ENCODE results near the gene BPIFB3. TPM values are rescaled to one million over a fixed set of nuclear protein-coding genes. Genes with fewer than 3 reads are reported as not detected.

Gene BPIFB3
- total RNA-seq, 4 donors from 2014 or later = not detected

- Histone ChIP-seq H3K36me3 (no peaks in the 10 kb centered on the region), H3K4me1 (no peaks in the 10 kb centered on the region), H3K4me3 (no peak overlapping the region), H3K27ac (no peak overlapping the region), H3K9me3 (no peaks in the 10 kb centered on the region), H3K27me3 (peaks cover 4% of the 10 kb centered on the region)
- TF ChIP-seq POLR2A (IDR thresholded peaks at IDR 0.05) (no peak), POLR2AphosphoS5 (IDR thresholded peaks at IDR 0.05) (no peak), EP300 (IDR thresholded peaks at IDR 0.05) (no peak), CTCF (IDR thresholded peaks at IDR 0.05) (no peak)
- DNase-seq (ENCODE audit: low spot score in 2 of 2) = no peak
- 80% methylated on average over 6 of the region's 6 CpGs for WGBS
Observed at GRCh38 chr20:33063271-33063670, 9.6 kb downstream of the BPIFB3 start.

- H3K4me3 ChIP-seq = no peak overlapping the region
- 89% methylated on average over 10 of the region's 11 CpGs for WGBS
- H3K27ac ChIP-seq = no peak overlapping the region
- H3K9me3 ChIP-seq = no peaks in the 10 kb centered on the region
- DNase-seq (ENCODE audit: low spot score in 2 of 2) = no peak
- no peak for TF ChIP-seq POLR2A (IDR thresholded peaks at IDR 0.05)
- no peak for TF ChIP-seq EP300 (IDR thresholded peaks at IDR 0.05)
- TF ChIP-seq POLR2AphosphoS5 (IDR thresholded peaks at IDR 0.05) = no peak
- no peak for TF ChIP-seq CTCF (IDR thresholded peaks at IDR 0.05)
- no peaks in the 10 kb centered on the region for H3K36me3 ChIP-seq
- H3K27me3 ChIP-seq = peaks cover under 1% of the 10 kb centered on the region
- no peaks in the 10 kb centered on the region for H3K4me1 ChIP-seq
Observed at GRCh38 chr20:33064572-33065287, 11.0 kb downstream of the BPIFB3 start.

- no peak for TF ChIP-seq POLR2AphosphoS5 (IDR thresholded peaks at IDR 0.05)
- no peak for TF ChIP-seq POLR2A (IDR thresholded peaks at IDR 0.05)
- no peak for TF ChIP-seq EP300 (IDR thresholded peaks at IDR 0.05)
- no peak for TF ChIP-seq CTCF (IDR thresholded peaks at IDR 0.05)
- H3K9me3 ChIP-seq = no peaks in the 10 kb centered on the region
- H3K4me3 ChIP-seq = no peak overlapping the region
- no peaks in the 10 kb centered on the region for H3K36me3 ChIP-seq
- 63% methylated on average over 9 of the region's 9 CpGs for WGBS
- DNase-seq (ENCODE audit: low spot score in 2 of 2) = no peak
- peaks cover 4% of the 10 kb centered on the region for H3K27me3 ChIP-seq
- H3K4me1 ChIP-seq = no peaks in the 10 kb centered on the region
- H3K27ac ChIP-seq = no peak overlapping the region
Observed at GRCh38 chr20:33065785-33066184, 12.1 kb downstream of the BPIFB3 start.

- no peak overlapping the region for H3K27ac ChIP-seq
- no peaks in the 10 kb centered on the region for H3K36me3 ChIP-seq
- WGBS = 79% methylated on average over 3 of the region's 3 CpGs
- H3K4me3 ChIP-seq = no peak overlapping the region
- peaks cover 7% of the 10 kb centered on the region for H3K27me3 ChIP-seq
- no peaks in the 10 kb centered on the region for H3K9me3 ChIP-seq
- no peaks in the 10 kb centered on the region for H3K4me1 ChIP-seq
- DNase-seq (ENCODE audit: low spot score in 2 of 2) = no peak
- no peak for TF ChIP-seq EP300 (IDR thresholded peaks at IDR 0.05)
- TF ChIP-seq POLR2A (IDR thresholded peaks at IDR 0.05) = no peak
- no peak for TF ChIP-seq CTCF (IDR thresholded peaks at IDR 0.05)
- no peak for TF ChIP-seq POLR2AphosphoS5 (IDR thresholded peaks at IDR 0.05)
Observed at GRCh38 chr20:33067806-33068205, 14.1 kb downstream of the BPIFB3 start.

GRCh38 chr20:33068251-33068939, 14.7 kb downstream of the BPIFB3 start:
- peaks cover 7% of the 10 kb centered on the region for H3K27me3 ChIP-seq
- no peaks in the 10 kb centered on the region for H3K4me1 ChIP-seq
- H3K27ac ChIP-seq = no peak overlapping the region
- no peak overlapping the region for H3K4me3 ChIP-seq
- no peak for DNase-seq (ENCODE audit: low spot score in 2 of 2)
- H3K9me3 ChIP-seq = no peaks in the 10 kb centered on the region
- H3K36me3 ChIP-seq = no peaks in the 10 kb centered on the region
- WGBS = 63% methylated on average over 10 of the region's 12 CpGs
- TF ChIP-seq CTCF (IDR thresholded peaks at IDR 0.05) (no peak), POLR2A (IDR thresholded peaks at IDR 0.05) (no peak), POLR2AphosphoS5 (IDR thresholded peaks at IDR 0.05) (no peak), EP300 (IDR thresholded peaks at IDR 0.05) (no peak)

Measured in suprapubic skin (tissue), 4 donors.